Activated T-cell treated with anti-CD3 and anti-CD28 coated beads, Interleukin-2, amount 50 U/mL, for 4 hours (primary cell): ENCODE measurements around the gene CDC42EP4. TPM values are rescaled to one million over a fixed set of nuclear protein-coding genes. Genes with fewer than 3 reads are reported as not detected.

ENCODE experiments used
- ATAC-seq, 2 donors: fragments of 200-7000 bp; cut with Tn5 transposase; one replicate each; pipeline ENCODE4 v1.10.0; 2021
- DNase-seq: peaks from one replicate; pipeline ENCODE4 v3.0.0-alpha.2; 2020
- H3K27me3 Mint-ChIP-seq: one replicate; pipeline ENCODE4 v1.8.0; 2021; ENCODE audit warnings: low read depth, mixed read lengths
- H3K36me3 Mint-ChIP-seq: one replicate; pipeline ENCODE4 v1.8.0; 2022; ENCODE audit warnings: mixed read lengths; ENCODE audit not compliant: insufficient read depth
- H3K4me1 Mint-ChIP-seq: one replicate; pipeline ENCODE4 v1.8.0; 2021; ENCODE audit warnings: low read depth, mixed read lengths
- H3K4me3 Mint-ChIP-seq: one replicate; pipeline ENCODE4 v1.8.0; 2021; ENCODE audit warnings: mild to moderate bottlenecking, moderate library complexity, mixed read lengths
- H3K9me3 Mint-ChIP-seq: one replicate; pipeline ENCODE4 v1.8.0; 2021; ENCODE audit warnings: mixed read lengths
- total RNA-seq, 3 donors: library from RNA; stranded (reverse); gene quantifications; one replicate each; pipeline ENCODE4 v1.2.1, GENCODE V29; 2021

The CDC42EP4 gene, protein sequence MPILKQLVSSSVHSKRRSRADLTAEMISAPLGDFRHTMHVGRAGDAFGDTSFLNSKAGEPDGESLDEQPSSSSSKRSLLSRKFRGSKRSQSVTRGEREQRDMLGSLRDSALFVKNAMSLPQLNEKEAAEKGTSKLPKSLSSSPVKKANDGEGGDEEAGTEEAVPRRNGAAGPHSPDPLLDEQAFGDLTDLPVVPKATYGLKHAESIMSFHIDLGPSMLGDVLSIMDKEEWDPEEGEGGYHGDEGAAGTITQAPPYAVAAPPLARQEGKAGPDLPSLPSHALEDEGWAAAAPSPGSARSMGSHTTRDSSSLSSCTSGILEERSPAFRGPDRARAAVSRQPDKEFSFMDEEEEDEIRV
- 1 to 10 TPM in 1 of 3 donors, under 1 TPM in 2; 0.24 to 1.1 (median 0.30) TPM for total RNA-seq

DNA sequence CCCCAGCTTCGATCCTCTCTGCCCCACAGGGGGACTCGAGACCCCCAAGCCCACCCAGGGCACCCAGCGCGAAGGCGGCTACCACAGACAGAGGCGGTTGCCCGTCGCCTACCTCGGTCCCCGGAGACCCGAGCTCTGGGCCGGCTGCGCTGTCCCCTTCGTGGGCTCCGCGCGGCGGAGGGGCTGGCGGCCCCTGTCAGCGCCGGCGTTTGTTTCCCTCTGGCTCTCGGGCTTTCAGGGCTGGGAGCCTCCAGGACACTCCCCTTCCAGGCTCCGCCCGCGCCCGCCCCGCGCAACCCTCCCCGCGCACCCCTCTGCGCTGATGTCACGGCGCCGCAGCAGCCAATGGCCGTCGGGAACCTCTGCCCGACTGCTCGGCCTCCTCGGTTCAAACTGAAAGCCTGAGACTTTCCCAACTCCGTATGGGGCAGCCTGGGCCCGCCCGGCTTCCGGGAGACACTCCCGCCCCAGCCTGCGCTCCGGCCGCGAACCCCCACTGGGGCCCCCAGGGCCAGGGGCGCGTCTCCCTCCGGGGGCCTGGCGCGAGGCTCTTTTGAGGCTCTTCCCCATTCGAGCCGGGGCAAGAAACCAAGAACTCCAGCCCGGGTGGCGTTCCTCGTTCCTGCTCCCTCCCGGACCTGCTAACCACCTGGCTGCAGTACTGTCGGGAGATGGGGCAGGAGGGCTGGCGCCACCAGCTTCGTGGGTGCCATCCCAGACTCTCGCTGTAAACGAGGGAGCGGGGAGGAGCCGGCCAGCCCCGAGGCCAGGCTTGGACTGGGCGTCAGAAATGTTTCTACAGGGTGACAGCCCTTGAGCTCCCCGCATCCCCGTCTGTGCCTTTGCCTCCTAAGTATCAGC is at the start of gene CDC42EP4:
TSS of gene CDC42EP4 (minus strand) at position 221 of the 861 bp plus-strand sequence. CDS start 25,501 bp downstream, outside the sequence.
- no peaks in the 10 kb centered on the region for H3K27me3 Mint-ChIP-seq
- ATAC-seq (peak; percentile 92 to 95), DNase-seq (peak; percentile 81)
- H3K36me3 Mint-ChIP-seq = no peaks in the 10 kb centered on the region
- H3K4me1 Mint-ChIP-seq = peaks cover 15% of the 10 kb centered on the region
- H3K9me3 Mint-ChIP-seq = no peaks in the 10 kb centered on the region
- peak within 1 kb of the TSS; percentile 83 for H3K4me3 Mint-ChIP-seq

DNA sequence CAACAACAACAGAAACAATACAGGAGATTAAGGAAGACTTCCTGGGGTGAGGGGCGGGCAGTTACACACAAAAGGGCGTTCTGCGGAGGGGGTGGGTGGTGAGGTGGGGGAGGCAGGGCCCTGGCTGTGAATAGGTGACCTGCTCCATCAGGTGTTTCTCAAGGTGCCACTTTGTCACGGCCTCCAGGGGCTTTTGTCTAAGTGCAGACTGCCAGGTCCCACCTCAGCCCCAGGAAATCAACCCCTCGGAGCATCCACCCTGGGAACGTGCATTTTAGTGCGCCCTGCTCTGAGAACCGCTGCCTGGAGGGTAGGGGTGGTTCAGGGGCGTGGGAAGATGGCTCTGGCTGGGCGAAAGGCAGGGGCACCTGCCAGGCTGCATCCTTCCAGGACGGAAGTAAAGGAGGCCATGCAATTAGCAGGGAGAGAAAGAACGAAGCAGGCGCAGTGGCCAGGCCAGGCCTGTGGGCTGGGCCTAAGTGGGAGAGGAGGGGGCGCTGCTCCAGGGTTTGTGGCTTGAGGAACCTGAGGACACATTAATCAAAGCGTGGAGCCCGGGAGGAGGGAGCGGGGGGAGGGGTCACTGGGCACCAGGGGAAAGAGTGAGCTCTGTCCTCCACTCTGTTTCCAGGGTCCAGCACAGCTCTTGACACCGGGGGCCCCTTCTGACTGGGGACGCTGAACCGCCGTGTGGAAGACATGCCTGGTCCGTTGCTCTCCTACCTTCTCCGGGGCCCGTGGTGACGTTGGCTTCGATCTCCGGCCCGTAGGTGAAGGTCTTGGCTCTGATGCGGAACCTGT is 49.4 kb upstream of the CDC42EP4 start:
- no peaks in the 10 kb centered on the region for H3K27me3 Mint-ChIP-seq
- H3K4me1 Mint-ChIP-seq = no peaks in the 10 kb centered on the region
- ATAC-seq (no peak), DNase-seq (no peak)
- no peaks in the 10 kb centered on the region for H3K9me3 Mint-ChIP-seq
- H3K36me3 Mint-ChIP-seq = no peaks in the 10 kb centered on the region
- H3K4me3 Mint-ChIP-seq = no peak overlapping the region

DNA sequence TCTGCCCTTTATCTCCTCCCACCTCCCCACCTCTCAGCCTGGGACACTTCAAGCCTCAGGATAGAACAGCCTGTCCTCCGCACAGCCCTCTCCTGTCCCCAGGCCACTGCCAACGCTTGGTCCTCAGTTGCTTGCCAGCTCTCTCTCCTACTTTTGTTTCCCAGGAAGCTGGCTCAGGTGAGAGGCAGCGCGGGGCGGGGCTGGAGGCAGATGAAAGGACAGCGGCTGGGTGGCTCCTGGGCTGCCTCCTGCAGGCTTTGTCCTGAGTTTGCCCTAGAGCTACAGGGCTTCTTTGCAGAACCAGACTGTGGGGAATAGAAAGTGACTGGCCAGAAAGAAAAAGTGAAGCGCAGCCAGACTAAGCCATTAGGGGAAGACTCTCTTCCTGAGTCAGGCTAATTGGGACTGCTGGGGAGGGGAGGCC is 48.2 kb upstream of the CDC42EP4 start:
- no peak for ATAC-seq
- Mint-ChIP-seq H3K4me3 (no peak overlapping the region), H3K27me3 (no peaks in the 10 kb centered on the region), H3K4me1 (no peaks in the 10 kb centered on the region), H3K36me3 (no peaks in the 10 kb centered on the region), H3K9me3 (no peaks in the 10 kb centered on the region)
- no peak for DNase-seq

GRCh38 chr17:73359352-73359751 is 47.6 kb upstream of the CDC42EP4 start:
- H3K4me3 Mint-ChIP-seq = no peak overlapping the region
- H3K9me3 Mint-ChIP-seq = no peaks in the 10 kb centered on the region
- H3K4me1 Mint-ChIP-seq = no peaks in the 10 kb centered on the region
- no peaks in the 10 kb centered on the region for H3K36me3 Mint-ChIP-seq
- DNase-seq (no peak), ATAC-seq (no peak)
- no peaks in the 10 kb centered on the region for H3K27me3 Mint-ChIP-seq

GRCh38 chr17:73358668-73359067 is 46.9 kb upstream of the CDC42EP4 start:
- Mint-ChIP-seq H3K27me3 (no peaks in the 10 kb centered on the region), H3K36me3 (no peaks in the 10 kb centered on the region), H3K4me1 (no peaks in the 10 kb centered on the region), H3K4me3 (no peak overlapping the region), H3K9me3 (no peaks in the 10 kb centered on the region)
- no peak for DNase-seq
- no peak for ATAC-seq

GRCh38 chr17:73357981-73358380 is 46.2 kb upstream of the CDC42EP4 start:
- Mint-ChIP-seq H3K4me3 (no peak overlapping the region), H3K36me3 (no peaks in the 10 kb centered on the region), H3K4me1 (no peaks in the 10 kb centered on the region), H3K9me3 (no peaks in the 10 kb centered on the region), H3K27me3 (no peaks in the 10 kb centered on the region)
- ATAC-seq (no peak), DNase-seq (no peak)

DNA sequence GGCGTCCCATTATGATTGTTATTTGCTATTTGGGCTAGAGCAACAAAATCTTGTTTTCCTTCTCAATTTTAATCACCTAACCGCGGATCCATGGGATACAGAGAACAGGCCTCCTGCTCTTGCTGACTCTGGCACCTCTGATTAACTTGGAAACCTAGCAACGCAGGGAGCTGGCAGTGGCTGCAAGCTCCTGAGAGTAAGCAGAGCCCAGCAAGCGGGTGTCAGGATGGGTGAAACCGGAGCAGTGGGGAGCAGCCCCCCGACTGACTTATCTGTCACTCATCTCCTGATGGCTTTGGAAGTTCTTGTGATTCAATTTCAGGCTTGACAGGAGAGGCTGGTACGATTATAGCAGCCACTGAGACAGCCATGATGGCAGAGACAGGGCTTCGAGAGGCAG is 45.5 kb upstream of the CDC42EP4 start:
- Mint-ChIP-seq H3K4me1 (no peaks in the 10 kb centered on the region), H3K36me3 (no peaks in the 10 kb centered on the region)
- no peak for ATAC-seq

DNA sequence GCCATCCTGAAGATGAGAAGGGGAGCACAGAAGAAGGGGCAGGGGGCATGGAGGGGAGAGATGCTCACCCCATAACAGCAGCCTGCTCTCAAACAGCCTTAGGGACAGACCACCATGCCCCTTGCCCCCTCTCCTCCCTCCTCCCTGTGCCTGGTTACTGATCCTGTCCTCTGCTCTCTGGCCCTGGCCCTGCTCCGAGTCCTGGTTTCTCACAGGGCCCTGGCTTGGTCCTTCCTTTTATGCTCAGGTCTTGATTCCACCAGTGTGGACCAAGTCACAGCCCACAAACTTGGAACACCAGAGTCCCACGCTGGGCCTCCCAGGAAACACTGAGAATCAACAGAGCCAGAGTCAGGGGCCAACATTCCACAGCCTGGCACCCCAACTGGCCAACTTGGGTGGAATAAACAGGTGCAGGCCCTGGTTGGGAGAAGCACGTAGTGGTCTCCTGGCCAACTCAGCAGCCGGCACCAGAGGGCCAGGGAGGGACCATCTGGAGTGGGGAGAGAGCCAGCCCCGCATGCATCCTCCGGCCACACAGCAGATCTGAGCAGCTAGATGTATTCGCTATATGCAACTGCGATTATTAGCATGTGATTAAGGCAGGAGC is 44.9 kb upstream of the CDC42EP4 start:
- Mint-ChIP-seq H3K4me3 (no peak overlapping the region), H3K36me3 (no peaks in the 10 kb centered on the region), H3K27me3 (no peaks in the 10 kb centered on the region), H3K9me3 (no peaks in the 10 kb centered on the region), H3K4me1 (no peaks in the 10 kb centered on the region)
- ATAC-seq (no peak), DNase-seq (no peak)

More for the DNA sequence above, 45.5 kb upstream of the CDC42EP4 start:
- no peaks in the 10 kb centered on the region for H3K9me3 Mint-ChIP-seq
- H3K4me3 Mint-ChIP-seq = no peak overlapping the region
- DNase-seq = no peak
- H3K27me3 Mint-ChIP-seq = no peaks in the 10 kb centered on the region

- Mint-ChIP-seq H3K9me3 (no peaks in the 10 kb centered on the region), H3K4me3 (no peak overlapping the region), H3K4me1 (no peaks in the 10 kb centered on the region), H3K27me3 (no peaks in the 10 kb centered on the region), H3K36me3 (no peaks in the 10 kb centered on the region)
- DNase-seq = no peak
- no peak for ATAC-seq
Observed at GRCh38 chr17:73354423-73355284, 42.9 kb upstream of the CDC42EP4 start.

- no peaks in the 10 kb centered on the region for H3K36me3 Mint-ChIP-seq
- H3K27me3 Mint-ChIP-seq = no peaks in the 10 kb centered on the region
- H3K9me3 Mint-ChIP-seq = no peaks in the 10 kb centered on the region
- H3K4me1 Mint-ChIP-seq = no peaks in the 10 kb centered on the region
- DNase-seq (no peak), ATAC-seq (no peak)
- no peak overlapping the region for H3K4me3 Mint-ChIP-seq
Observed at GRCh38 chr17:73352261-73352660, 40.5 kb upstream of the CDC42EP4 start.

- ATAC-seq (no peak), DNase-seq (no peak)
- Mint-ChIP-seq H3K4me3 (no peak overlapping the region), H3K9me3 (no peaks in the 10 kb centered on the region), H3K36me3 (no peaks in the 10 kb centered on the region), H3K4me1 (no peaks in the 10 kb centered on the region), H3K27me3 (no peaks in the 10 kb centered on the region)
Observed at GRCh38 chr17:73351764-73352163, 40.0 kb upstream of the CDC42EP4 start.

GRCh38 chr17:73350864-73351263 is 39.1 kb upstream of the CDC42EP4 start:
- no peak for DNase-seq
- Mint-ChIP-seq H3K27me3 (no peaks in the 10 kb centered on the region), H3K4me3 (no peak overlapping the region), H3K4me1 (no peaks in the 10 kb centered on the region), H3K9me3 (no peaks in the 10 kb centered on the region), H3K36me3 (no peaks in the 10 kb centered on the region)
- no peak for ATAC-seq

- no peaks in the 10 kb centered on the region for H3K9me3 Mint-ChIP-seq
- DNase-seq = no peak
- no peak overlapping the region for H3K4me3 Mint-ChIP-seq
- ATAC-seq = no peak
- H3K4me1 Mint-ChIP-seq = no peaks in the 10 kb centered on the region
- no peaks in the 10 kb centered on the region for H3K27me3 Mint-ChIP-seq
- H3K36me3 Mint-ChIP-seq = no peaks in the 10 kb centered on the region
Observed at GRCh38 chr17:73349647-73350046, 37.8 kb upstream of the CDC42EP4 start.
